T-helper 9 cell (primary cell): Measurements from ENCODE around the gene ZNF785.
"Not testable (repeated sequence)": the region's sequence is repeated elsewhere in the genome, so short reads cannot be mapped to it uniquely, and the experiment has no call there.

Experiments
- DNase-seq: peaks from one replicate; pipeline ENCODE4 v3.0.0-alpha.2; 2020
- total RNA-seq, 2 donors: gene quantifications; one replicate each; lab custom pipeline; 2026; lab: John Stamatoyannopoulos, UW

ZNF785 gene
- total RNA-seq: 8.2 to 15.2 reads per million in 2 donors

DNA sequence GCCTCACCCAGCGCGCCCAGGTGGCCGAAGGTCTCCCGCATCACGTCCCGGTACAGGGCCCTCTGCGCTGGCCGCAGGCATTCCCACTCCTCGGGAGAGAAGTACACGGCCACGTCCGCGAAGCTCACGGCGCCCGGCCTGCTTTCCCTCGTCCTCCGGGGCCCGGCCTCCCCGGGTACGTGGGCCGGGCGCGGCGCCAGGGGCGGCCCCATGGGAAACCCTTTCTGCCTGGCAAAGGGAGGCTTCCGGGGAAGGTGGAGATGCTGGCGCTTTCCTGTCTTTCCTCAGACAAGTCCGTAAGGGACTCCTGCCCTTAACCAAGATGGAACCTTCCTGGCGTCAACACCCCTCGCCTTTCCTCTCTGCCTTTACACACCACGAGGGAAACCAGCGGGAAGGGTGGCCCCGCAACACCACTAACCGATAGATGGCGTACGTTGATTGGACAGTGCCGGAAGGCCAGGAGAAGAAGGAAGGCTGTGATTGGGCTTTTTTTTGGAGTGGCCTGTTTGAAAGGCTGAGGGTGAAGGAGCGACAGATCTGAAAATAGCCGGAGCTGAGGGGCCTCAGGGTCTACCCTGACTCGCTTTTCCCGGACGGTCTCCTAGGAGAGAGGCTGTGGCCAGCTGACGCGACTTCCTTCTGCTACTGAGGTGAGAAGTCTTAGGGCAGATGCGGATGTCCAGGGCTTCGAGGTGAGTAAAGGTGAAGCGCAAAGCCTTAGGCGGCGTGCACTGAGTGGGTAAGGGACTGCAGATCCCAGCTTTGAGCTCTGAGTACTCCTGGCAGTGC lies at the start of gene ZNF785:
Gene ZNF785 (minus strand): TSS at position 298 of the 792 bp plus-strand sequence. CDS start 86 bp downstream, at position 212.
- peak; percentile 85 for DNase-seq

GRCh38 chr16:30633526-30633925 lies 48.0 kb upstream of the ZNF785 start:
- no peak for DNase-seq

GRCh38 chr16:30632454-30632853 lies 47.0 kb upstream of the ZNF785 start:
- DNase-seq: not testable (repeated sequence)

GRCh38 chr16:30628628-30629540 lies 43.4 kb upstream of the ZNF785 start:
- DNase-seq: peak; percentile 88

GRCh38 chr16:30626236-30626635 lies 40.7 kb upstream of the ZNF785 start:
- DNase-seq: no peak

- no peak for DNase-seq
Observed at GRCh38 chr16:30623536-30624283, 38.2 kb upstream of the ZNF785 start.

DNA sequence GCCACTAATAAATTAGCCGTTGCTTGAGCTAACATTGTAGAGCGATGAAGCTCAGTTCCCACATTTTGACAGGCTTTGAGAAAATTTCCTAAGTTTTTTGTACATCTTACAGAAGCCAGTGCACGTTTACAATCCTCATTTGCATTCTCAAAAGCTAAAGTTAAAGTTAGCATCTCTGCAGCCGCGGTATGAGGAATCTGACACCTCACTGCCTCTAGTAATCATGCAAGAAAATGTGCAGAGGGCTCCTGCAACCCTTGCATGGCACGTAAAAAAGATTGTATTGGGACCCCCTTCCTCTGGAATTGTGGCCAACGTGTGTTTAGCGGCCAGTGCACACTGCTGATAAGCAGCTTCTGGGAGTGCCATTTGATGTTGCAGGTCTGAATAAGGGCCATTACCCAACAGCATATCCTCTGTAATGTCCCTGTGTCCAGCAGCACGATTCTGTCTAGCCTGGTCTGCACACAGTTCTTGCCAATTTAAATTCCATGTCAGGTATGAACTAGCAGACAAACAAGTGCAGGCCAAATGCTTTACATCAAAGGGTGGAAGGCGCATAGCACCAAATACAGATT lies 37.0 kb upstream of the ZNF785 start:
- DNase-seq: no peak

- no peak for DNase-seq
Observed at GRCh38 chr16:30621765-30622164, 36.3 kb upstream of the ZNF785 start.

DNA sequence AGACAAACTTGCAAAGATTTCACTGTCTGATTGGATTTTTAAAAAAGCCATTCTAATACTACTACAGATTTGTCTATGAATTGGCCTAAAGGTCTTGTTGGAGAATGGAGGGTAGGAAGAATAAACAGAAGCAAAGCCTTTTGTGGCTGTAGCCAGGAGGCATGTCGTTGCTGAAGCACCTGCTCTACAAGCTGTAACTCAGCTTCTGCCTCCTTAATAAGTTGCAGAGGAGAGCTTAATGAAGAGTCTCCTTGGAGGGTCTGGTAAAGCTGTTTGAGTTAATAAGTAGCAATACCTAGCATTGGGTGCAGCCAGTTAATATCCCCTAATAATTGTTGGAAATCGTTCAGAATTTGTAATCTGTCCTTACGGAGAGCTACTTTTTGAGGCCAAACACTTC lies 34.7 kb upstream of the ZNF785 start:
- DNase-seq: no peak

DNA sequence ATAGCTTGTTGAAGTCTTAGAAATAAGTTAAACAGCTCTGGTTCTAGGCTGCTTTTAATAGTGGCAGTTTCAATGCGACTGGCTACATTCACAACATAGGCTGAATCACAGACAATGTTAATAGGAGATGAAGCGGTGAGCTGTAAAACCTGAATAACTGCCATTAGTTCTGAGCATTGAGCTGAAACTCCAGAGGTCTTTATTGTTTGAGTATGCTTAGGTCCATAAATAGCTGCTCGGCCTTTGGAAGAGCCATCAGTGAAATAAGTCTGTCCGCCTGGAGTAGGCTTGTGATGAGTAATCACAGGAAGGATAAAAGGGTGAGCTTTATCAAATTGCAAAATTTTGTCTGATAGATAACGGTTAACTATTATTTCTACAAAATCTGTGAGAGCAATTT lies 34.1 kb upstream of the ZNF785 start:
- DNase-seq: no peak

DNA sequence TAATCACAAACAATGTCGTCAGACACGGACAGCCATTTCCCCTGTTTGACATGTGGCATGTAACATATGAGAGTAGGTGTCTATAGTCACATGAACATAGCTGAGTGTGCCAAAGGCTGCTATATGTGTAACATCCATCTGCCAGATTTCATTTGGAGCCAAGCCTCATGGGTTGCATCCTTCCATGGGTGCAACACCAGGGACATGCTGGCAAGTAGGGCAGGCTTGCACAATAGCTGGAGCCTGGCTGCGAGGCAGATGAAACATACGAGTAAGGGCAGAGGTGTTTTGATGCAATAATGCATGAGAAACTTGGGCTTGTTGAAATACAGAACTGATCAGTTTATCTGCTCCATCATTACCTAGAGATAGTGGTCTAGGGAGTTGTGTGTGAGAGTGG lies 33.7 kb upstream of the ZNF785 start:
- DNase-seq: no peak

DNA sequence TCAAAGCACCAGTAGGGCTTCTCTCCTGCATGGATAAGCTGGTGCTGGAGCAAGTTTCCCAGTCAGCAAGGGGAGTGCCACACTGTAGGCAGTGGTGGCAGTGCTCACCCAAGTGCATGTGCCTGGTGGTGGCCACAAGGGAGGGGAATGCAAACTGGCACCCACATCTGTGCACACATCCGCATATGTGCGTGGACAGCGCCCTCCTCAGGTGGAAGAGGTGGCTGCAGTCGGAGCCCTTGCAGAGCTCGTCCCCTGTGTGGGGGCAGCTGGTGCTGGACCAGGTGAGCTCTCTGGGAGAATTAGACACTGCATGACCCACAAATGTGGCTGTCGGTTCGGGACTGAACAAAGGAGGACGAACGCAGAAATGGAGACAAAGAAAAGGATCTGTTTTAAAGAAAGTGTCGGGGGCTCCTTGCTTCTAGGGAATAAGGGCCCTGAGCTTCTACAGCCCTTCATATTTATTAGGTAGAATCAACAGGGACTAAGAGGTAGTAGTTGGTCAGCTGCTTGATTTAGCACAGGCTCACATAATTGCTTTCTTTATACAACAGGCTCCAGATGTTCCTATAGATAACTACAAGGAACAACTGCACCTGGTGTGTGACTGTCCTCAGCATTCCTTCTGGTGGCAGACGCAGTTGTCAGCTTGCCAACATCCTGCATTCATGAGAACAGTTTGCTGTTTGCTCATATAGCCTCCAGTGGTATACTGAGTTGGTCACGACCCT lies 30.0 kb upstream of the ZNF785 start:
- DNase-seq: peak; percentile 67

DNA sequence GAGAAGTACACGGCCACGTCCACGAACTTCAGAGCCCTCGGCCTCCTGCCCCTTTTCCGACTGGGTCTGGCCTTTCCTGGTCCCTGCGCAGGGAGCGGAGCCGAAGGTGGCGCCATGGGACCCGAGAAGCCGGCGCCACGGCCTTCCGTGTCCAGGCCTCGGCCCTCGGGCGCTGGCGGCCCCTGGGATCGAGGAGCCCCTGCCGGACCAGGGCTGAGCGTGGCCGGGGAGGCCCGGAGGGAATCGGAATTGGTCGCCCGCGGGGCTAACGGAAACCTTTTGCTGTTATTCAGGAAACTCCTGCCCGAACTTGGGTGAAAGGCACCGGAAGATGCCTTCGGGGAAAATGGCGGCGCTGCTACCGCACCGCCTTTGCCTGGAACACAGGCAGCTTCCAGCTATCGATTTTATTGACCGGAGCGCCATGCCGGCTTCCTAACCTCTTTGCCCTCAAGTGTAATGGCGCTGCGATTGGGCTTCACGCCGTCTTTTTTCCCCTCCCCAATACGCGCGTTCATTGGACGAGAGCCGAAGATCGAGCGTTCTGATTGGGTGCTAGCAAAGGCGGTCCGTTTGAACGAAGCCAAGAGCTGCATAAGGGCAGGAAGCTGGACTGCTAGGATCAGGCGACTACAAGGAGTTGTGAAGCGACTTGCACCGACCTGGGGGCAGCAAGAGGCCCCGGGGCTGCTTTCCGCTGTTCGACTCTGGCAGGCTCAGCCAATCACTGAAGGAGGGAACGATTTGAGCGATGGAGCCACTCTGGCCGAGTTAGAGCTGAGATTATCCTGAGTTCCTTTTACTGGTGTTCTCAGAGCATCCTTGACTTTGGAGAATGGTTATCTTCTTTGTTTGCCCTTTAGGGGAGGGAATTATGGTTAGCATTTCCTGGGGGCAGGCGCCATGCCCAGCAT lies 24.7 kb upstream of the ZNF785 start, which contains the start of gene ZNF689:
Gene ZNF689 (minus strand): TSS at position 464 of the 914 bp plus-strand sequence. CDS start 348 bp downstream, at position 116.
- peak; percentile 91 for DNase-seq

GRCh38 chr16:30609002-30609925 lies 23.8 kb upstream of the ZNF785 start:
- no peak for DNase-seq

DNA sequence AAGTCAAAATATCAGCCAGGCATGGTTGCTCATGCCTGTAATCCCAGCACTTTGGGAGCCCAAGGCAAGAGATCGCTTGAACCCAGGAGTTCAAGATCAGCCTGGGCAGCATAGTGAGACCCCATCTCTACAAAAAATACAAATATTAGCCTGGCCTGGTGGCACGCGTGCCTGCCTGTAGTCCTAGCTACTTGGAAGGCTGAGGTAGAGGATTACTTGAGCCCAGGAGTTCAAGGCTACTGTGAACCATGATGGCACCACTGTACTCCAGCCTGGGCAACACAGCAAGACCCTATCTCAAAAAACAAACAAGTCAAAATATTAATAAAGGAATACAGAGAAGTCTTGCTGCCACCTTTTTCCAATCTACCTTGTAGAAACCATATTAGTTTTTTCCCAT lies 20.5 kb upstream of the ZNF785 start:
- no peak for DNase-seq

DNA sequence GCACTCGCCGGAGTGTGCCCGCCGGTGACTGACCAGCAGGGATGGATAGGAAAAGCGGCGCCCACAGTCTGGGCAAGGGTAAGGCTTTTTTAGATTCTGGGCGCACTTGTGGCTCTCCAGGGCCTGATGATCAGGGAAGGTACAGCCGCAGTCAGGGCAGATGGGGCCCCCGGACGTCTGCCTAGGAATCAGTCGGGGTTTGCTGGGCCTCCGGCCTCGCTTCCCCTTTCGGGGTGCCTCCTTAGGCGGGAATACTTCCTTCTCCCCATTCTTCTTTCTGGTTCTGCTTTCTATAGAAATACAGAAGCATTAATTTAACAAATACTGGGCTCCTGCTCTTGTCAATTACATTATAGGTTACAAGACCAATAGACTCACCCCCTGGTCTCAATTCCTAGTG lies 19.7 kb upstream of the ZNF785 start:
- no peak for DNase-seq

- DNase-seq: no peak
Observed at GRCh38 chr16:30604316-30604947, 18.9 kb upstream of the ZNF785 start.

DNA sequence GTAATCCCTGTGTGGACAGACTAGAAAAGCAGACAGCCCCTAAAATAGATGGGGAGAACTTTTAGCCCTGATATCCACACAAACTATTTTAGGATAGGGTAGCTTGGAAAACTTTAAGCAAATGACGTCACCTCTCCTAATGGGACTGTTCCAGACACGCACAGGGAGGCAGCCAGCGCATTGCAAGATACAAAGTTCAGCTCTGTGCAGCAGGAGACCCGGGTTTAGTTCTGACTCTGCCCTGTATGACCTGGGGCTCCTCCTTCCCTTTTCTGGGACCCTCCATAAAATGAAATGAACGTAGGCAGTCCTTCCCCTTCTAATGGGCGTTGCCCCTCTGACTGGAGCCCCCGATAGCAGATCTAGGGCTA lies 18.4 kb upstream of the ZNF785 start:
- no peak for DNase-seq
